Endothelial cell of umbilical vein (primary cell): ENCODE results near the gene RNASEH1. TPM values are rescaled to one million over a fixed set of nuclear protein-coding genes. Genes with fewer than 3 reads are reported as not detected.
A peak's percentile ranks its signal among the peaks of the same experiment; 100 is the strongest.

Experiments
- BruUV-seq: library from RNA; stranded (reverse); fragments of 400-500 nt; replicated peaks from 2 replicates; lab custom pipeline; 2021; lab: Mats Ljungman, UMichigan
- CTCF ChIA-PET: fragments of 300-600, 350-600 bp; sonication (Branson Sonifier 250); formaldehyde crosslinking; loops from one replicate; lab custom pipeline; 2021; ENCODE audit warnings: antibody characterized with exemption, inconsistent platforms; lab: Charles Lee
- POLR2A ChIA-PET: fragments of 300-600, 350-600 bp; sonication (Branson Sonifier 250); formaldehyde crosslinking; loops from one replicate; lab custom pipeline; 2021; ENCODE audit warnings: antibody characterized with exemption, inconsistent platforms; lab: Charles Lee
- DNase-seq: peaks from one replicate; pipeline ENCODE4 v3.0.0-alpha.2; 2011; ENCODE audit warnings: low read depth, low spot score
- FAIRE-seq: peaks from 2 replicates; lab custom pipeline; 2011; peaks lifted over from hg19 to GRCh38; lab: Jason Lieb, UNC
- H2AFZ ChIP-seq: 2 replicates; pipeline ENCODE4 v1.6.0; 2012; ENCODE audit warnings: low read depth, low read length, control low read depth, inconsistent platforms
- H3K27ac ChIP-seq: 2 replicates; pipeline ENCODE4 v1.5.1; 2011; ENCODE audit warnings: low read depth, mild to moderate bottlenecking, control low read depth, low read length, moderate library complexity; ENCODE audit not compliant: insufficient read depth
- H3K27me3 ChIP-seq, 2 experiments: 2 replicates each; pipeline versions ENCODE4 v1.6.0 to v1.6.1; 2011; ENCODE audit warnings: low read length in 2 of 2, mixed read lengths in 1 of 2; ENCODE audit not compliant: control insufficient read depth in 2 of 2, insufficient read depth in 2 of 2
- H3K36me3 ChIP-seq, 2 experiments: 2 replicates in 1 of 2; 3 replicates in 1 of 2; pipeline ENCODE4 v1.5.1; 2011; ENCODE audit warnings: low read length in 2 of 2, mild to moderate bottlenecking in 1 of 2, moderate library complexity in 1 of 2; ENCODE audit not compliant: control insufficient read depth in 2 of 2, insufficient read depth in 2 of 2; ENCODE audit errors: extremely low read depth in 1 of 2
- H3K4me1 ChIP-seq: 3 replicates; pipeline ENCODE4 v1.5.1; 2011; ENCODE audit warnings: mild to moderate bottlenecking, low read length; ENCODE audit not compliant: control insufficient read depth, insufficient read depth; ENCODE audit errors: extremely low read depth
- H3K4me2 ChIP-seq: 2 replicates; pipeline ENCODE4 v1.6.1; 2011; ENCODE audit warnings: low read length, control low read depth, mixed read lengths; ENCODE audit not compliant: insufficient read depth
- H3K4me3 ChIP-seq, 3 experiments: fragments of 200-600 bp in 1 of 3; sonication (generic), shearing (Covaris generic) in 1 of 3; replicated peaks in 1 of 3; 2 replicates each; pipeline ENCODE4 v1.5.1; 2011 to 2016; ENCODE audit warnings: control low read depth in 3 of 3, low read length in 3 of 3, mild to moderate bottlenecking in 2 of 3, inconsistent platforms in 1 of 3, low read depth in 1 of 3, moderate library complexity in 1 of 3; ENCODE audit not compliant: insufficient read depth in 1 of 3
- H3K79me2 ChIP-seq: 2 replicates; pipeline ENCODE4 v1.6.0; 2012; ENCODE audit warnings: low read length, inconsistent platforms; ENCODE audit not compliant: control insufficient read depth, insufficient read depth
- H3K9ac ChIP-seq: replicated peaks from 2 replicates; pipeline ENCODE3; 2011; ENCODE audit warnings: low read length, control low read depth; ENCODE audit not compliant: insufficient read depth; ENCODE audit errors: extremely low read depth
- H3K9me1 ChIP-seq: replicated peaks from 3 replicates; pipeline ENCODE4 v1.6.0; 2011; ENCODE audit warnings: mild to moderate bottlenecking, low read length; ENCODE audit not compliant: control insufficient read depth, insufficient read depth; ENCODE audit errors: extremely low read depth
- H3K9me3 ChIP-seq: replicated peaks from 2 replicates; pipeline ENCODE4 v1.5.1; 2012; ENCODE audit warnings: low read length, inconsistent platforms; ENCODE audit not compliant: control insufficient read depth, insufficient read depth
- H4K20me1 ChIP-seq: replicated peaks from 2 replicates; pipeline ENCODE3; 2011; ENCODE audit warnings: mild to moderate bottlenecking, low read length; ENCODE audit not compliant: control insufficient read depth, insufficient read depth; ENCODE audit errors: extremely low read depth
- EZH2 ChIP-seq: IDR thresholded peaks from 2 replicates; pipeline ENCODE4 v1.6.1; 2012; ENCODE audit warnings: borderline replicate concordance, low read depth, mild to moderate bottlenecking, moderate library complexity, low read length, inconsistent platforms; ENCODE audit not compliant: severe bottlenecking
- FOS ChIP-seq: IDR thresholded peaks from 2 replicates; pipeline ENCODE4 v1.6.1; 2011; ENCODE audit warnings: mild to moderate bottlenecking, low read length, moderate library complexity, borderline replicate concordance; ENCODE audit not compliant: insufficient read depth
- GATA2 ChIP-seq: IDR thresholded peaks from 2 replicates; pipeline ENCODE4 v1.7.0; 2011; ENCODE audit warnings: low read depth, mild to moderate bottlenecking, moderate library complexity, mixed read lengths, low read length; ENCODE audit not compliant: insufficient read length, insufficient read depth
- JUN ChIP-seq: IDR thresholded peaks from 2 replicates; pipeline ENCODE4 v1.6.1; 2011; ENCODE audit warnings: borderline replicate concordance, low read depth; ENCODE audit not compliant: insufficient read length, insufficient read depth
- MYC ChIP-seq: IDR thresholded peaks from one replicate; pipeline ENCODE4 v1.6.1; 2011; ENCODE audit warnings: mild to moderate bottlenecking, low read depth, low read length
- POLR2A ChIP-seq: IDR thresholded peaks from 2 replicates; pipeline ENCODE4 v1.6.1; 2012; ENCODE audit warnings: low read depth, mild to moderate bottlenecking, control low read depth, low read length
- POLR2AphosphoS5 ChIP-seq: IDR thresholded peaks from 2 replicates; pipeline ENCODE4 v1.6.1; 2012; ENCODE audit warnings: low read depth, mild to moderate bottlenecking, control low read depth, low read length, moderate library complexity; ENCODE audit not compliant: insufficient read depth
- dilution Hi-C: fragments of 300-500 bp; cut with MboI; formaldehyde crosslinking; loops from one replicate; pipeline ENCODE4 v1.15.0; 2019; ENCODE audit warnings: low sequenced_read_pairs; ENCODE audit not compliant: extremely low pct_ligation_motif_present
- intact Hi-C: fragments of 100-400 bp; cut with micrococcal nuclease; formaldehyde crosslinking; loops from one replicate; pipeline ENCODE4 v1.10.0; 2022
- polyA plus RNA-seq, 4 experiments: library from polyadenylated mRNA; depleted of rRNA in 3 of 4; stranded (reverse) in 3 of 4; unstranded in 1 of 4; fragments of >200 nt; gene quantifications; 2 replicates each; pipeline versions ENCODE4 v1.2.1 to v1.2.3, GENCODE V29; 2011 to 2012; ENCODE audit warnings: missing spikeins in 1 of 4
- total RNA-seq: library from RNA; stranded (reverse); gene quantifications from 2 replicates; pipeline ENCODE4 v1.2.3, GENCODE V29; 2021
- TF ChIP-seq, protein P1 (sequence below), 2 donors: IDR thresholded peaks; 1 replicate in 1 of 2; 2 replicates in 1 of 2; pipeline ENCODE4 v1.5.1; 2011; ENCODE audit warnings: low read length in 2 of 2, mild to moderate bottlenecking in 2 of 2, moderate library complexity in 2 of 2, control low read depth in 1 of 2, inconsistent platforms in 1 of 2, low read depth in 1 of 2; ENCODE audit not compliant: insufficient read depth in 1 of 2; ENCODE audit errors: extremely low read depth in 1 of 2
- TF ChIP-seq, protein P2 (sequence below): IDR thresholded peaks from 2 replicates; pipeline ENCODE4 v1.6.1; 2011; ENCODE audit not compliant: insufficient read depth, insufficient read length

Gene RNASEH1
- total and polyA plus RNA-seq, 2 donors (not counting 3 experiments of a cell fraction or from before 2014, with no cell fraction given) = 12.8 to 30.8 TPM

GRCh38 chr2:3574155-3574554 is 16.0 kb upstream of the RNASEH1 start:
- Histone ChIP-seq H3K27ac (no peak overlapping the region), H3K4me1 (peaks cover 31% of the 10 kb centered on the region), H3K9me1 (no peaks in the 10 kb centered on the region), H2AFZ (no peak overlapping the region), H4K20me1 (peaks cover 17% of the 10 kb centered on the region), H3K4me2 (peak overlapping the region; percentile 42), H3K4me3 (no peak overlapping the region), H3K9me3 (no peaks in the 10 kb centered on the region), H3K9ac (no peak overlapping the region), H3K27me3 (no peaks in the 10 kb centered on the region), H3K36me3 (peaks cover 2 to 16% of the 10 kb centered on the region in 2 experiments), H3K79me2 (peaks cover 40% of the 10 kb centered on the region)
- DNase-seq (no peak), FAIRE-seq (no peak)
- ChIA-PET POLR2A (interaction anchor here (1.5 kb wide), 1 partner anchor 16 kb away, joined by 4 read pairs; the partner anchor contains the start of gene RNASEH1), CTCF (interaction anchor here (1.5 kb wide), 1 partner anchor 11 kb away, joined by 3 read pairs; no protein-coding TSS in a partner anchor)
- dilution Hi-C loops = no loop called here
- no TSS peak for BruUV-seq
- TF ChIP-seq EZH2 (no peak), GATA2 (no peak), POLR2AphosphoS5 (no peak), POLR2A (no peak)
- intact Hi-C loops = no loop called here

DNA sequence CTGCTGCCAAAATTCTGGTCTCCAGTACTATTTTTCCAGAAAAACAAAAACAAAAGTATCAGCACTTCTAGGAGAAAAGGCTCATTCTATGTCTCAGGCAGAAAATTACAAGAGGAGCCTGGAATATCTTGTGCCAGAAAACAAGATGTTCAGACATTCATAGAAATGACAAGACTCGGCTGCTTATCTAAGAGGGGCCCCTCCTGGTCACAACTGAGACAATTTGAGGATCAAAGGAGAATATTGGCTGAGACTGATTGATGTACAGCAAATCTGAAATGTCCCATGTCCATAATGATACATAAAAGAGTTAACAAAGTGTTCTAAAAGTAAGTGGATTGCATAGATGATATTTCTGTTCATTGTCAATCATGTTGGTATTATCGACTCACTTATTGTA is 14.5 kb upstream of the RNASEH1 start:
- TF ChIP-seq, protein P1, sequence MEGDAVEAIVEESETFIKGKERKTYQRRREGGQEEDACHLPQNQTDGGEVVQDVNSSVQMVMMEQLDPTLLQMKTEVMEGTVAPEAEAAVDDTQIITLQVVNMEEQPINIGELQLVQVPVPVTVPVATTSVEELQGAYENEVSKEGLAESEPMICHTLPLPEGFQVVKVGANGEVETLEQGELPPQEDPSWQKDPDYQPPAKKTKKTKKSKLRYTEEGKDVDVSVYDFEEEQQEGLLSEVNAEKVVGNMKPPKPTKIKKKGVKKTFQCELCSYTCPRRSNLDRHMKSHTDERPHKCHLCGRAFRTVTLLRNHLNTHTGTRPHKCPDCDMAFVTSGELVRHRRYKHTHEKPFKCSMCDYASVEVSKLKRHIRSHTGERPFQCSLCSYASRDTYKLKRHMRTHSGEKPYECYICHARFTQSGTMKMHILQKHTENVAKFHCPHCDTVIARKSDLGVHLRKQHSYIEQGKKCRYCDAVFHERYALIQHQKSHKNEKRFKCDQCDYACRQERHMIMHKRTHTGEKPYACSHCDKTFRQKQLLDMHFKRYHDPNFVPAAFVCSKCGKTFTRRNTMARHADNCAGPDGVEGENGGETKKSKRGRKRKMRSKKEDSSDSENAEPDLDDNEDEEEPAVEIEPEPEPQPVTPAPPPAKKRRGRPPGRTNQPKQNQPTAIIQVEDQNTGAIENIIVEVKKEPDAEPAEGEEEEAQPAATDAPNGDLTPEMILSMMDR (IDR thresholded peaks at IDR 0.05; ENCODE audit: extremely low read depth in 1 of 2, insufficient read depth in 1 of 2, low read depth in 1 of 2, low read length in 2 of 2) = no peak
- TF ChIP-seq EZH2 (no peak), MYC (no peak), POLR2A (no peak), FOS (no peak), JUN (no peak), GATA2 (no peak), POLR2AphosphoS5 (no peak)
- TF ChIP-seq, protein P2, sequence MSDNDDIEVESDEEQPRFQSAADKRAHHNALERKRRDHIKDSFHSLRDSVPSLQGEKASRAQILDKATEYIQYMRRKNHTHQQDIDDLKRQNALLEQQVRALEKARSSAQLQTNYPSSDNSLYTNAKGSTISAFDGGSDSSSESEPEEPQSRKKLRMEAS = no peak
- Histone ChIP-seq H3K9ac (no peak overlapping the region), H3K27ac (no peak overlapping the region), H3K4me3 (no peak overlapping the region), H4K20me1 (peaks cover 6% of the 10 kb centered on the region), H3K36me3 (peaks cover 2 to 3% of the 10 kb centered on the region in 2 experiments), H3K9me3 (no peaks in the 10 kb centered on the region), H3K4me1 (peaks cover 16% of the 10 kb centered on the region), H3K79me2 (peaks cover 25% of the 10 kb centered on the region), H3K27me3 (no peaks in the 10 kb centered on the region), H3K4me2 (no peak overlapping the region), H3K9me1 (no peaks in the 10 kb centered on the region), H2AFZ (no peak overlapping the region)
- intact Hi-C loops (no loop called here), dilution Hi-C loops (no loop called here)
- ChIA-PET POLR2A (interaction anchor here (1.5 kb wide), 1 partner anchor 14 kb away, joined by 4 read pairs; the partner anchor contains the start of gene RNASEH1), CTCF (interaction anchor here (1.5 kb wide), 1 partner anchor 9 kb away, joined by 3 read pairs; no protein-coding TSS in a partner anchor)
- no TSS peak for BruUV-seq
- DNase-seq (no peak), FAIRE-seq (no peak)
